Lower leg skin (tissue), 3 donors: ENCODE results near the gene SLC38A10.

Experiments used
- CTCF ChIP-seq, 3 donors: fragments of 450-650 bp; IDR thresholded peaks; one replicate each; pipeline ENCODE4 v1.5.1; 2016; ENCODE audit warnings: antibody characterized with exemption in 3 of 3, mild to moderate bottlenecking in 3 of 3, moderate library complexity in 2 of 3
- POLR2A ChIP-seq, 2 donors: fragments of 450-650 bp; IDR thresholded peaks; one replicate each; pipeline ENCODE4 v1.6.1; 2016 to 2017; ENCODE audit warnings: antibody characterized with exemption in 2 of 2, mild to moderate bottlenecking in 1 of 2, moderate library complexity in 1 of 2

- no peak for TF ChIP-seq CTCF (IDR thresholded peaks at IDR 0.05)
- TF ChIP-seq POLR2A (IDR thresholded peaks at IDR 0.05) = no peak
Measured at GRCh38 chr17:81222906-81223761, 72.0 kb downstream of the SLC38A10 start, which contains the start of gene CEP131.
